ENCODE measurements around the gene ARHGAP24.

- TF ChIP-seq CTCF (IDR thresholded peaks at IDR 0.05) (no peak), ZFX (IDR thresholded peaks at IDR 0.05; ENCODE audit: borderline replicate concordance) (no peak)
Measured at GRCh38 chr4:85773372-85773771, 298.4 kb downstream of the ARHGAP24 start.

Data from 22Rv1 (cell line).